Sigmoid colon (tissue), 7 donors: Measurements from ENCODE around the gene ADCY7. TPM values are rescaled to one million over a fixed set of nuclear protein-coding genes. Genes with fewer than 3 reads are reported as not detected.
A peak's percentile ranks its signal among the peaks of the same experiment; 100 is the strongest.

Experiments used
- DNase-seq: peaks from one replicate; pipeline ENCODE4 v3.0.0-alpha.2; 2019
- H3K27ac ChIP-seq, 4 donors: fragments of 200-600 bp; sonication (generic); one replicate each; pipeline ENCODE4 v1.5.1; 2016 to 2019; ENCODE audit warnings: mild to moderate bottlenecking in 1 of 4
- H3K27me3 ChIP-seq, 3 donors: fragments of 200-600 bp; sonication (generic); one replicate each; pipeline ENCODE4 v1.5.1; 2019; ENCODE audit warnings: mild to moderate bottlenecking in 1 of 3
- H3K36me3 ChIP-seq, 4 donors: fragments of 200-600 bp; sonication (generic); one replicate each; pipeline ENCODE4 v1.5.1; 2016 to 2019
- H3K4me1 ChIP-seq, 4 donors: fragments of 200-600 bp; sonication (generic); one replicate each; pipeline ENCODE4 v1.5.1; 2017 to 2019
- H3K4me3 ChIP-seq, 4 donors: fragments of 200-600 bp; sonication (generic); one replicate each; pipeline ENCODE4 v1.5.1; 2017 to 2019; ENCODE audit warnings: mild to moderate bottlenecking in 2 of 4, moderate library complexity in 1 of 4
- H3K9me3 ChIP-seq, 4 donors: fragments of 200-600 bp in 3 of 4; sonication (generic) in 3 of 4; one replicate each; pipeline versions ENCODE4 v1.5.1 to v1.6.1; 2013 to 2019
- CTCF ChIP-seq, 4 experiments: fragments of 450-650 bp in 3 of 4; fragments of 200-600 bp in 1 of 4; IDR thresholded peaks; one replicate each; pipeline ENCODE4 v1.5.1; 2016 to 2019; ENCODE audit warnings: antibody characterized with exemption in 4 of 4, mild to moderate bottlenecking in 3 of 4, moderate library complexity in 2 of 4
- EP300 ChIP-seq, 4 donors: sonication (generic); formaldehyde crosslinking; IDR thresholded peaks; one replicate each; pipeline ENCODE4 v1.6.1; 2017; ENCODE audit warnings: antibody characterized with exemption in 4 of 4
- POLR2A ChIP-seq, 2 donors: fragments of 450-650 bp; IDR thresholded peaks; one replicate each; pipeline ENCODE4 v1.6.1; 2016; ENCODE audit warnings: antibody characterized with exemption in 2 of 2, mild to moderate bottlenecking in 2 of 2, moderate library complexity in 2 of 2
- POLR2AphosphoS5 ChIP-seq, 4 donors: sonication (generic); formaldehyde crosslinking; IDR thresholded peaks; one replicate each; pipeline ENCODE4 v1.6.1; 2017; ENCODE audit warnings: antibody characterized with exemption in 4 of 4
- WGBS, 2 donors: extraction: QIAGEN DNeasy Blood & Tissue Kit; methylation state at CpG; one replicate each; pipeline ENCODE4 v1.1.7; 2013; 5-methylcytosine and 5-hydroxymethylcytosine counted together
- intact Hi-C: fragments of 100-400 bp; cut with DNase I; formaldehyde crosslinking; loops from one replicate; pipeline ENCODE4 v1.15.1; 2023
- polyA plus RNA-seq, 3 donors: library from polyadenylated mRNA; stranded (reverse); fragments of 200-250 nt; gene quantifications; one replicate each; pipeline ENCODE4 v1.2.3, GENCODE V29; 2013
- total RNA-seq, 4 donors: library from RNA; depleted of rRNA; stranded (reverse); fragments of >200 nt; gene quantifications; one replicate each; pipeline ENCODE4 v1.1.0, GENCODE V29; 2016
- donor health status: healthy with polysubstance abuse.
- donor health status: Bipolar disorder and iron deficiency.
- donor health status: healthy.

The ADCY7 gene
- total and polyA plus RNA-seq, 7 donors = 1.2 to 24.0 (median 10.2) TPM

GRCh38 chr16:50332599-50332998 is 66.2 kb downstream of the ADCY7 start:
- intact Hi-C loops = loop anchor here (5.0 kb wide), 1 partner anchor 35 kb away; the partner anchor contains the start of gene BRD7

DNA sequence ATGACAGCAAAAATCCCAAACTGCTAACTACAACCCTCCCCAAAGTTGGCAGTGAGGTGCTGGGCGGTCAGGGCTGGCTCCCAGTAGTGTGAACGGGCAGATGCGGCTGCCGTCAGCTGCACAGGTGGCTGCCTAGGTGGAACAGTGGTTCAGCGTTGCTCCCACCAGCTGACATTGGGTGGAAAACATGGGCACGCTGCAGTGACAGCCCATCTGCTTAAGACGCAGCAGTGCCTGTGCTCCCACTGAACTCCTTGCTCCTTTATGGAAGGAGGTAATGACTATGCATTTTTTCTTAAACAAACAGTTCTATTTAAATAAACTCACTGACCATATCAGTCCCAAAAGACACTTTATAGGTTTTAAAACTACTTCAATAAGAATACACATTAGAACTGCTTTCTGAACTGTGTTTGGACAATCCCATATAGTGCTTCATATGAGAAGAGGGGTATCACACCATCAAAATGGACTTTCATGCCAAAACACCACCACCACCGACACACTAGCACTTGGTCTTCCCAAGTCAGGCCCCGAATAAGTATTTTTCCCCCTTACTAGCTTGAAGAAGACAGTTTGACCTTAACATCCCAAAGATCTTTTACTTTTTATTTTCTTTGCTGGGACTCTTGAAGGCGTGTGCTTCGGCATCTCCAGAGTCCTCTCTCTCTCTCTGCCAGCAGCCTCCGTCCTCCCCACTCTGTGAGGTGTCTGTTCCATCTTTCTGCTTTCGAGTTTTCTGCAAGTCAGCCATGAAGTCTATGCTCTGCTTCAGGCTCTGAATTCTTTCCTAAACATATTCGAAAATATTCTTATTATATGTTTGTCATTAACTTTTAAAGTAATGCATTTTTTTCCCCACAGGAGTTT is 68.0 kb downstream of the ADCY7 start:
- DNase-seq = no peak
- intact Hi-C loops = loop anchor here (5.0 kb wide), 1 partner anchor 33 kb away; the partner anchor contains the start of gene BRD7
- WGBS, 2 donors = 69 to 79% methylated on average over 14 of the region's 14 CpGs
- Histone ChIP-seq H3K36me3 (peaks cover 0 to 8% (median 0%) of the 10 kb centered on the region in 4 donors), H3K27ac (peak overlapping the region; percentile 75 to 82 (median 78)), H3K9me3 (no peaks in the 10 kb centered on the region), H3K27me3 (no peaks in the 10 kb centered on the region), H3K4me3 (no peak overlapping the region), H3K4me1 (peaks cover 0 to 71% (median 42%) of the 10 kb centered on the region in 4 donors)
- no peak for TF ChIP-seq POLR2A (IDR thresholded peaks at IDR 0.05)
- TF ChIP-seq POLR2AphosphoS5 (IDR thresholded peaks at IDR 0.05) = no peak
- no peak for TF ChIP-seq CTCF (IDR thresholded peaks at IDR 0.05)
- TF ChIP-seq EP300 (IDR thresholded peaks at IDR 0.05) = no peak

More at GRCh38 chr16:50332599-50332998, 66.2 kb downstream of the ADCY7 start:
- Histone ChIP-seq H3K4me3 (no peak overlapping the region), H3K27me3 (no peaks in the 10 kb centered on the region), H3K36me3 (peaks cover 0 to 9% (median 0%) of the 10 kb centered on the region in 4 donors), H3K27ac (peak overlapping the region; percentile 50 to 82 (median 78)), H3K9me3 (no peaks in the 10 kb centered on the region), H3K4me1 (peaks cover 0 to 59% (median 39%) of the 10 kb centered on the region in 4 donors)
- no peak for DNase-seq
- 97 to 99% methylated on average over 3 of the region's 3 CpGs for WGBS, 2 donors
- TF ChIP-seq POLR2AphosphoS5 (IDR thresholded peaks at IDR 0.05) (no peak), POLR2A (IDR thresholded peaks at IDR 0.05) (no peak), CTCF (IDR thresholded peaks at IDR 0.05) (no peak), EP300 (IDR thresholded peaks at IDR 0.05) (no peak)

GRCh38 chr16:50335196-50335958 is 69.0 kb downstream of the ADCY7 start:
- 69 to 77% methylated on average over 8 of the region's 8 CpGs for whole genome bisulfite sequencing, 2 donors
- intact Hi-C loops = no loop called here
- Histone ChIP-seq H3K36me3 (peaks cover 0 to 10% (median 0%) of the 10 kb centered on the region in 4 donors), H3K4me1 (peaks cover 0 to 71% (median 33%) of the 10 kb centered on the region in 4 donors), H3K27me3 (no peaks in the 10 kb centered on the region), H3K27ac (peak overlapping the region; percentile 75 to 82 (median 78)), H3K4me3 (no peak overlapping the region), H3K9me3 (no peaks in the 10 kb centered on the region)
- DNase-seq = no peak
- no peak for TF ChIP-seq EP300 (IDR thresholded peaks at IDR 0.05)
- no peak for TF ChIP-seq CTCF (IDR thresholded peaks at IDR 0.05)
- peak in 2 of 4 donors; percentile 21 to 41 for TF ChIP-seq POLR2AphosphoS5 (IDR thresholded peaks at IDR 0.05)

- Histone ChIP-seq H3K27ac (peak overlapping the region in 1 of 4 donors; percentile 25), H3K9me3 (no peaks in the 10 kb centered on the region), H3K4me1 (peaks cover 0 to 67% (median 34%) of the 10 kb centered on the region in 4 donors), H3K4me3 (no peak overlapping the region), H3K27me3 (no peaks in the 10 kb centered on the region), H3K36me3 (peaks cover 0 to 10% (median 0%) of the 10 kb centered on the region in 4 donors)
- intact Hi-C loops = no loop called here
- TF ChIP-seq EP300 (IDR thresholded peaks at IDR 0.05) (no peak), POLR2AphosphoS5 (IDR thresholded peaks at IDR 0.05) (no peak), CTCF (IDR thresholded peaks at IDR 0.05) (no peak), POLR2A (IDR thresholded peaks at IDR 0.05) (no peak)
- 60 to 88% methylated on average over 1 of the region's 1 CpG for WGBS, 2 donors
- no peak for DNase-seq
Measured at GRCh38 chr16:50336884-50337283, 70.5 kb downstream of the ADCY7 start.
